Measurements from ENCODE around the gene CD226. TPM values are rescaled to one million over a fixed set of nuclear protein-coding genes. Genes with fewer than 3 reads are reported as not detected.

CD226 gene
- total RNA-seq = under 0.01 and 1.9 TPM in 2 replicates

GRCh38 chr18:69947361-69948133 lies at the start of gene CD226:
Gene CD226, minus strand, starts transcription at chr18:69947873. Its CDS starts 467 bp downstream, at chr18:69947406.

Data from tracheal epithelial cell (primary cell).